OCI-LY7 (cell line): ENCODE data around the gene MYOZ2.

ENCODE experiments used
- EZH2phosphoT487 ChIP-seq: fragments of 200-600 bp; sonication (generic); IDR thresholded peaks from 2 replicates; pipeline ENCODE4 v1.6.1; 2018; ENCODE audit warnings: low read depth, borderline replicate concordance, mild to moderate bottlenecking, mixed run types, antibody characterized with exemption, low read length, moderate library complexity, mixed read lengths
- TF ChIP-seq, protein P1 (sequence below): fragments of 200-600 bp; sonication (generic); conservative IDR thresholded peaks from 2 replicates; pipeline ENCODE4 v1.5.1; 2014; ENCODE audit warnings: mild to moderate bottlenecking, antibody characterized with exemption, low read length, moderate library complexity, mixed read lengths

DNA sequence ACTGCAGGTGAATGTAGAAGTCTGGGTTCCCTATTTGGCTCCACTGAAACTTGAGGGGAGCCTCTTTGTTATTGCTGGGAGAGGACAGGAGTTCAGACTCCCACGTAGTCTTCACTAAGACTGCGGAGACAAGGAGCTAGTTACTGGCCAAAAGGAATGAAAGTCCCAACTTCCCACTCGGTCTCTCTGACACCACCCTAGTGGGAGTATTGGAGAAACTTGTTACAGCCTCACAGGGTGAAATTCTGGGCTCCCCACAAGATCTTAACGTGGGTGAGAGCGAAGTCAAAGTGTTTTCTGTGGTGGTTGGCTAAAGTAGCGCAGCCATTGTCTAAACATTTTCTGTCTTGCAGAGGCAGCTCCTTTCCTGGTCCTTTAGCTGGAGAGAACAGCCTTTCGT, 13.5 kb downstream of the MYOZ2 start:
- TF ChIP-seq EZH2phosphoT487 = no peak
- TF ChIP-seq, protein P1, sequence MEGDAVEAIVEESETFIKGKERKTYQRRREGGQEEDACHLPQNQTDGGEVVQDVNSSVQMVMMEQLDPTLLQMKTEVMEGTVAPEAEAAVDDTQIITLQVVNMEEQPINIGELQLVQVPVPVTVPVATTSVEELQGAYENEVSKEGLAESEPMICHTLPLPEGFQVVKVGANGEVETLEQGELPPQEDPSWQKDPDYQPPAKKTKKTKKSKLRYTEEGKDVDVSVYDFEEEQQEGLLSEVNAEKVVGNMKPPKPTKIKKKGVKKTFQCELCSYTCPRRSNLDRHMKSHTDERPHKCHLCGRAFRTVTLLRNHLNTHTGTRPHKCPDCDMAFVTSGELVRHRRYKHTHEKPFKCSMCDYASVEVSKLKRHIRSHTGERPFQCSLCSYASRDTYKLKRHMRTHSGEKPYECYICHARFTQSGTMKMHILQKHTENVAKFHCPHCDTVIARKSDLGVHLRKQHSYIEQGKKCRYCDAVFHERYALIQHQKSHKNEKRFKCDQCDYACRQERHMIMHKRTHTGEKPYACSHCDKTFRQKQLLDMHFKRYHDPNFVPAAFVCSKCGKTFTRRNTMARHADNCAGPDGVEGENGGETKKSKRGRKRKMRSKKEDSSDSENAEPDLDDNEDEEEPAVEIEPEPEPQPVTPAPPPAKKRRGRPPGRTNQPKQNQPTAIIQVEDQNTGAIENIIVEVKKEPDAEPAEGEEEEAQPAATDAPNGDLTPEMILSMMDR = no peak
